CD4-positive, alpha-beta T cell (primary cell): Measurements from ENCODE around the gene KLF13. TPM values are rescaled to one million over a fixed set of nuclear protein-coding genes. Genes with fewer than 3 reads are reported as not detected.

ENCODE experiments used
- ATAC-seq: fragments of 200-7000 bp; cut with Tn5 transposase; one replicate; pipeline ENCODE4 v1.10.0; 2022; ENCODE audit warnings: mild to moderate bottlenecking; ENCODE audit not compliant: poor library complexity
- CTCF ChIA-PET: fragments of 350-600 bp; sonication (Branson Sonifier 250); formaldehyde crosslinking; loops from one replicate; lab custom pipeline; 2021; ENCODE audit warnings: antibody characterized with exemption, inconsistent platforms; lab: Charles Lee
- POLR2A ChIA-PET: fragments of 350-600 bp; sonication (Branson Sonifier 250); formaldehyde crosslinking; loops from one replicate; lab custom pipeline; 2021; ENCODE audit warnings: antibody characterized with exemption, inconsistent platforms; lab: Charles Lee
- DNase-seq, 14 experiments: peaks; one replicate each; pipeline ENCODE4 v3.0.0-alpha.2; 2013 to 2020; ENCODE audit warnings: mixed read lengths in 2 of 14
- H3K27ac ChIP-seq, 2 donors: one replicate each; pipeline versions ENCODE4 v1.5.1 to v1.7.0; 2013; ENCODE audit warnings: low read length in 2 of 2, low read depth in 1 of 2, mild to moderate bottlenecking in 1 of 2
- H3K27me3 ChIP-seq, 2 experiments: 1 replicate in 1 of 2; 2 replicates in 1 of 2; pipeline versions ENCODE4 v1.6.1 to v1.7.0; 2013; ENCODE audit warnings: low read length in 2 of 2, control low read depth in 1 of 2, mild to moderate bottlenecking in 1 of 2, moderate library complexity in 1 of 2; ENCODE audit not compliant: insufficient read depth in 2 of 2, control insufficient read depth in 1 of 2
- H3K36me3 ChIP-seq: one replicate; pipeline ENCODE4 v1.6.1; 2013; ENCODE audit warnings: low read length, control low read depth; ENCODE audit not compliant: insufficient read depth
- H3K4me1 ChIP-seq: one replicate; pipeline ENCODE4 v1.6.1; 2013; ENCODE audit warnings: low read length, control low read depth; ENCODE audit not compliant: insufficient read depth
- H3K4me3 ChIP-seq: one replicate; pipeline ENCODE4 v1.5.1; 2013; ENCODE audit warnings: mild to moderate bottlenecking, low read length, moderate library complexity
- H3K9me3 ChIP-seq, 2 experiments: 1 replicate in 1 of 2; 2 replicates in 1 of 2; pipeline versions ENCODE4 v1.6.1 to v1.7.0; 2013; ENCODE audit warnings: low read length in 2 of 2, mild to moderate bottlenecking in 2 of 2, control low read depth in 1 of 2, moderate library complexity in 1 of 2; ENCODE audit not compliant: control insufficient read depth in 1 of 2, insufficient read depth in 1 of 2
- H3K27ac Mint-ChIP-seq: one replicate; pipeline ENCODE4 v1.8.0; 2020; ENCODE audit warnings: mixed read lengths
- H3K27me3 Mint-ChIP-seq: one replicate; pipeline ENCODE4 v1.8.0; 2021; ENCODE audit warnings: mixed read lengths
- H3K36me3 Mint-ChIP-seq: one replicate; pipeline ENCODE4 v1.8.0; 2021; ENCODE audit warnings: low read depth, mixed read lengths
- H3K4me1 Mint-ChIP-seq: one replicate; pipeline ENCODE4 v1.8.0; 2021; ENCODE audit warnings: low read depth, mixed read lengths
- H3K4me3 Mint-ChIP-seq: one replicate; pipeline ENCODE4 v1.8.0; 2020; ENCODE audit warnings: mild to moderate bottlenecking, mixed read lengths
- H3K9me3 Mint-ChIP-seq: one replicate; pipeline ENCODE4 v1.8.0; 2020; ENCODE audit warnings: mixed read lengths
- CTCF ChIP-seq: fragments of 200-600 bp; IDR thresholded peaks from one replicate; pipeline ENCODE4 v1.8.0; 2022; ENCODE audit warnings: antibody characterized with exemption, mild to moderate bottlenecking
- intact Hi-C, 2 experiments: fragments of 100-400 bp; cut with DNase I in 1 of 2; cut with micrococcal nuclease in 1 of 2; formaldehyde crosslinking; loops; one replicate each; pipeline versions ENCODE4 v1.15.1 to v1.9.0; 2023 to 2025; cut with DNase I, micrococcal nuclease
- total RNA-seq, 174 experiments: library from RNA in 2 of 174; stranded (reverse) in 2 of 174; gene quantifications; one replicate each; pipeline ENCODE4 v1.2.3 and lab custom pipeline; 2021 to 2026

Gene KLF13
- total RNA-seq, 2 experiments from 2014 or later, result 284 to 308 TPM

GRCh38 chr15:31367021-31367729 lies 40.5 kb downstream of the KLF13 start:
- Histone ChIP-seq H3K36me3 (peaks cover 14% of the 10 kb centered on the region), H3K9me3 (no peaks in the 10 kb centered on the region), H3K27ac (peak overlapping the region; percentile 72 to 86), H3K4me1 (peaks cover 96% of the 10 kb centered on the region), H3K27me3 (no peaks in the 10 kb centered on the region), H3K4me3 (peak overlapping the region; percentile 10)
- Mint-ChIP-seq H3K36me3 (peaks cover 46% of the 10 kb centered on the region), H3K27ac (peak overlapping the region; percentile 90), H3K9me3 (peaks cover 3% of the 10 kb centered on the region), H3K4me1 (peaks cover 92% of the 10 kb centered on the region), H3K27me3 (no peaks in the 10 kb centered on the region), H3K4me3 (peak overlapping the region; percentile 82)
- DNase-seq (no peak), ATAC-seq (no peak)
- TF ChIP-seq CTCF, result no peak
- POLR2A ChIA-PET, result interaction anchor here (0.9 to 25.4 kb wide), 12 partner anchors 10 to 122 kb away, joined by 3 to 566 read pairs (median 14); partner anchors contain the start of gene KLF13
- CTCF ChIA-PET, result interaction anchor here (1.2 to 2.4 kb wide), 4 partner anchors 41 to 121 kb away, joined by 4 to 9 read pairs (median 6); partner anchors contain the start of gene KLF13
- intact Hi-C loops, result loop anchor here (2.0 kb wide), 5 partner anchors 20 to 122 kb away; no protein-coding TSS in a partner anchor

- H3K36me3 ChIP-seq, result peaks cover 21% of the 10 kb centered on the region
- ChIA-PET CTCF (interaction anchor here (2.1 kb wide), 1 partner anchor 121 kb away, joined by 7 read pairs; no protein-coding TSS in a partner anchor), POLR2A (interaction anchor here (0.7 to 25.4 kb wide), 12 partner anchors 11 to 121 kb away, joined by 3 to 566 read pairs (median 4); partner anchors contain the start of gene KLF13)
- Mint-ChIP-seq H3K27ac (peak overlapping the region; percentile 90), H3K27me3 (no peaks in the 10 kb centered on the region), H3K36me3 (peaks cover 53% of the 10 kb centered on the region), H3K4me1 (peaks cover 90% of the 10 kb centered on the region), H3K4me3 (peak overlapping the region; percentile 82), H3K9me3 (peaks cover 3% of the 10 kb centered on the region)
- ATAC-seq, result no peak
- DNase-seq, result peak in 4 of 14 experiments; percentile 40 to 75 (median 52)
- no peaks in the 10 kb centered on the region for H3K27me3 ChIP-seq
- peak overlapping the region; percentile 72 to 86 for H3K27ac ChIP-seq
- H3K9me3 ChIP-seq, result no peaks in the 10 kb centered on the region
- peaks cover 96% of the 10 kb centered on the region for H3K4me1 ChIP-seq
- H3K4me3 ChIP-seq, result peak overlapping the region; percentile 10
- intact Hi-C loops, result loop anchor here (2.0 kb wide), 5 partner anchors 19 to 121 kb away; no protein-coding TSS in a partner anchor
- no peak for TF ChIP-seq CTCF
Measured at GRCh38 chr15:31367730-31368344, 41.2 kb downstream of the KLF13 start.

- no peak overlapping the region for H3K4me3 ChIP-seq
- peaks cover 33% of the 10 kb centered on the region for H3K36me3 ChIP-seq
- peaks cover 96% of the 10 kb centered on the region for H3K4me1 ChIP-seq
- POLR2A ChIA-PET, result interaction anchor here (1.1 to 25.4 kb wide), 6 partner anchors 8 to 65 kb away, joined by 3 to 566 read pairs (median 4); partner anchors contain the start of gene KLF13
- no peak for ATAC-seq
- Mint-ChIP-seq H3K36me3 (peaks cover 68% of the 10 kb centered on the region), H3K9me3 (peaks cover 3% of the 10 kb centered on the region), H3K27me3 (no peaks in the 10 kb centered on the region), H3K27ac (peak overlapping the region; percentile 90), H3K4me3 (peak overlapping the region; percentile 66), H3K4me1 (peaks cover 86% of the 10 kb centered on the region)
- no peaks in the 10 kb centered on the region for H3K27me3 ChIP-seq
- CTCF ChIA-PET, result interaction anchor here (0.7 to 1.2 kb wide), 3 partner anchors 106 to 1733 kb away, joined by 3 to 6 read pairs (median 3); no protein-coding TSS in a partner anchor
- DNase-seq, result no peak
- intact Hi-C loops, result no loop called here
- peak overlapping the region in 1 of 2 donors; percentile 60 for H3K27ac ChIP-seq
- TF ChIP-seq CTCF, result no peak
- no peaks in the 10 kb centered on the region for H3K9me3 ChIP-seq
Measured at GRCh38 chr15:31369727-31370126, 43.1 kb downstream of the KLF13 start.
